Activated T-helper 9 cell treated with anti-CD3 and anti-CD28 coated beads, Interleukin-2, amount 50 U/mL, for 16 hours (primary cell): ENCODE results near the gene GCLM.

Experiments
- DNase-seq: peaks from one replicate; pipeline ENCODE4 v3.0.0-alpha.2; 2020; ENCODE audit warnings: low read depth

Gene GCLM

DNA sequence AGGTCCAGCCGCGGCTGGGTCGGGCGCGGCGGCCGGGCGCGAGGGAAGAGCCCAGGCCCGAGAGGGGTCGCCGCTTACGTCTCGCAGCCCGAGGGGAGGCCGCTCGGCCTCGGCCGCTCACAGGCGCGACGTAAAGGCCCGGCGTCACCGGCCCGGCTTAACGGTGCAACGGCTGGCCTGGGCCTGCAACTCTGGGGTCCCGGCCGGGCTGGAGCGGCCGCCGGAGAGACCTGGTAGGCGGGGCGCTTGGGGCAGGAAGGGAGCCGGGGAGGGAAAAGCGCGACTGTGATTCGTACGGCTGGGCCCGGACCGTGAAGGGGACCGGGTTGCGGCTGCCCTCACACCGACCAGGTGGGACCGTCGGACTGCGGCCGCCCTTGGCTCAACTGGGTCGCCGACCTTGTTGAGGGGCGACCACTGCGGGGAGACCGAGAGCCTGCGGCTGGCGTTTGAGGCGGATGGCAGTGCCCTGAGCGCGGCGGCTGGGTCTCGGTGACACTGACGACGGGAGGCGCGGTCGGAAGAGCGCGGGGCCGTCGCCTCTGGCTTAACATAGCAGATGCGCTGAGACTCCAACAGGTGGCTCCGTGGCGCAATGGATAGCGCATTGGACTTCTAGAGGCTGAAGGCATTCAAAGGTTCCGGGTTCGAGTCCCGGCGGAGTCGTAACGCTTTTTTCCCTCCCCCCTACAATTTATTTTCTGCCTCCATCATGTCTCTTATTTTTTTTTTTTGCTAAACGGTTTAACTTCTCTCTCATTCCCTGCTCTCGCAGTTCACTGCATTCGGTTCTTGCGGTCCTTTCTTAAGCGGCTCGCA, 62.0 kb downstream of the GCLM start:
- DNase-seq = peak; percentile 83

GRCh38 chr1:93846206-93846991, 62.8 kb downstream of the GCLM start:
- peak; percentile 81 for DNase-seq

DNA sequence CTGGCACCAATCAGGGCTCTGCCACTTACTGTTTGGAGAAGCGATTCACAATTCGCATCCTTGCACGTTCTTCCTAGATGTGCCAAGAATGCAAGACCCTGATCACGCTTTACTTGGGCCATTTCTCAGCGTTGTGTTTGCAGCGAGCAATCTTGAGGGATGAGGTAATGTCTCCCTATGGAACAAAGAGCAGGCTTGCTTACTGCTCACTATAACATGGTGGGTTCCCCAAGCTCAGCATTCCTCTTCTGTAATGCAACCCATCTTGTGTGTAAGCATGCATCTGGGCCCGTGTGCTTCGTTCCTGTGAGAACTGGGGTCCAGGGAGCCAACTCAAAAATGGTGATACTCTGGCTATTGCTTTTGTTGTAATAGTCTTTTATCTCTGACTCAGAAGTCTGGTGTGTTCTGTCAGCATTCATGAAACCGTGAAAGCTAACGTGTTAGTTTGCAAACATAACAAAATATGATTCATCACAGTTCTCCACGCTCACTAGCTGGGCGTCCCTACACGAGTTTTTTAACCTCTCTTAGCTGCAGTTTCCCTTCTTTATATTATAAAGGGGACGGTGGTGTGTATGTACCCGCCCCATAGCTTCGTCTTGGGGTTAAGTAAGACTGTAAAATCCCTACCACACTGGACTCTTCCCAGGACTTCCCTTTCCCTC, 63.6 kb downstream of the GCLM start:
- peak; percentile 26 for DNase-seq

- DNase-seq = no peak
These were observed 64.8 kb downstream of the GCLM start for GRCh38 chr1:93844262-93845045.

- no peak for DNase-seq
These were observed 66.3 kb downstream of the GCLM start for GRCh38 chr1:93842750-93843500.

DNA sequence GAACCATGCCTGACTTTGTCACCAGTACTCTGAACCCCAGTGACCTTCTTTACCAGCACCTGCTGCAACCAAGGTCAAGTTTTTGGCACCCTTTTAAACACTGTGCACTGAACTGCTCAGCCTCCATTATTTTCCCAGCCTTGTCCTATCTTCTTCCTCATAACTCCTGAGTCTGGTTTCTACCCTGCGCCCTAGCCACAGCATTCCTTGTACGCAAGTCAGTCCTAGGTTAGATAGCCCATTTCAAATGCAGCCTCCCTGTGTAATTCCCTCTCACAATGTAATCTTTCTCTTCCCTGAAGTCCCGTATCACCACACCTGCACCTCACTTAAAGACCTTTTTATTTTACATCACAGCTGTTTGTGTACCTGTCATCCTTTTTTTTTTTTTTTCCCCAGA, 67.5 kb downstream of the GCLM start:
- DNase-seq = no peak

GRCh38 chr1:93840956-93841482, 68.2 kb downstream of the GCLM start:
- DNase-seq = no peak

DNA sequence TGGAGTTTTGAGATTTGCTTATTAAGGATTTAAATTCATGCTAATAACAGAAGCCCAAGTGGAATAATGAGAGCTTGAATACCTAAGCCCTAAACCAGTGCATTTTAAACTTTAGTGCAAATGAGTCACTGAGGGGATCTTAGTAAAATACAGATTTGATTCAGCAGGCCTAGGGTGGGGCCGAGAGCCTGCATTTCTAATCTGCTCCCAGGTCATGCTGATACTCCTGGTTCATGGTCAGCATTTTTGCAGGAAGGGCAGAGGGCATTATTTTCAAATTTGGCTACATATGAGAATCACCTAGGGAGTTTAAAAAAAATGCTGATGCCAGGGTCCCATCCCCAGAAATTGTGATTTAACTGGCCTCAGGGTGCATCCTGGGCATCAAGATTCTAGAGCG, 69.5 kb downstream of the GCLM start:
- no peak for DNase-seq

GRCh38 chr1:93839307-93839706, 69.9 kb downstream of the GCLM start:
- DNase-seq = no peak

GRCh38 chr1:93837961-93838360, 71.3 kb downstream of the GCLM start:
- no peak for DNase-seq
